GM23338 (cell line): Measurements from ENCODE around the gene SELE. TPM values are rescaled to one million over a fixed set of nuclear protein-coding genes. Genes with fewer than 3 reads are reported as not detected.

Experiments
- ATAC-seq: fragments of 200-7000 bp; cut with Tn5 transposase; 3 replicates; pipeline ENCODE4 v1.9.1; 2020
- DNase-seq: peaks from one replicate; pipeline ENCODE4 v3.0.0-alpha.2; 2015; ENCODE audit warnings: low spot score
- H2AFZ ChIP-seq: fragments of 200-600 bp; sonication (generic); 2 replicates; pipeline ENCODE4 v1.8.0; 2016; ENCODE audit warnings: antibody characterized with exemption, mild to moderate bottlenecking, moderate library complexity
- H3F3A ChIP-seq: fragments of 200-600 bp; sonication (generic); replicated peaks from 2 replicates; pipeline ENCODE4 v1.8.0; 2017; ENCODE audit warnings: antibody characterized with exemption, mixed run types, low read depth
- H3K27ac ChIP-seq: fragments of 200-600 bp; sonication (generic); 2 replicates; pipeline ENCODE4 v1.6.1; 2016; ENCODE audit warnings: low read depth
- H3K27me3 ChIP-seq: fragments of 200-600 bp; sonication (generic); 2 replicates; pipeline ENCODE4 v1.8.0; 2016; ENCODE audit warnings: mild to moderate bottlenecking, mixed run types, moderate library complexity; ENCODE audit not compliant: insufficient read depth
- H3K36me3 ChIP-seq: fragments of 200-600 bp; sonication (generic); 2 replicates; pipeline ENCODE4 v1.8.0; 2016; ENCODE audit warnings: mild to moderate bottlenecking; ENCODE audit not compliant: insufficient read depth
- H3K4me1 ChIP-seq: fragments of 200-600 bp; sonication (generic); 2 replicates; pipeline ENCODE4 v1.8.0; 2016; ENCODE audit warnings: mild to moderate bottlenecking, moderate library complexity; ENCODE audit not compliant: insufficient read depth
- H3K4me2 ChIP-seq: fragments of 200-600 bp; sonication (generic); 2 replicates; pipeline ENCODE4 v1.7.1; 2017; ENCODE audit warnings: mixed run types
- H3K4me3 ChIP-seq: fragments of 200-600 bp; sonication (generic); 2 replicates; pipeline ENCODE4 v1.6.1; 2016; ENCODE audit warnings: mixed run types
- H3K79me2 ChIP-seq: fragments of 200-600 bp; sonication (generic); replicated peaks from 2 replicates; pipeline ENCODE4 v1.8.0; 2017; ENCODE audit warnings: mild to moderate bottlenecking; ENCODE audit not compliant: insufficient read depth
- H3K9me2 ChIP-seq: fragments of 200-600 bp; sonication (generic); 2 replicates; pipeline ENCODE4 v1.8.0; 2017; ENCODE audit not compliant: insufficient read depth
- H4K20me1 ChIP-seq: fragments of 200-600 bp; sonication (generic); replicated peaks from 2 replicates; pipeline ENCODE4 v1.8.0; 2017; ENCODE audit warnings: mild to moderate bottlenecking; ENCODE audit not compliant: insufficient read depth
- H3K27ac Mint-ChIP-seq: 2 replicates; pipeline ENCODE4 v1.8.0; 2020; ENCODE audit warnings: inconsistent platforms, mild to moderate bottlenecking, moderate library complexity, mixed read lengths
- H3K27me3 Mint-ChIP-seq: 3 replicates; pipeline ENCODE4 v1.8.0; 2022; ENCODE audit warnings: low read depth, mild to moderate bottlenecking, moderate library complexity, mixed read lengths, inconsistent platforms; ENCODE audit not compliant: insufficient read depth, poor library complexity
- H3K36me3 Mint-ChIP-seq: 3 replicates; pipeline ENCODE4 v1.8.0; 2021; ENCODE audit warnings: low read depth, mild to moderate bottlenecking, inconsistent platforms, moderate library complexity, mixed read lengths
- H3K4me1 Mint-ChIP-seq: 3 replicates; pipeline ENCODE4 v1.8.0; 2020; ENCODE audit warnings: mild to moderate bottlenecking, inconsistent platforms, mixed read lengths
- H3K4me3 Mint-ChIP-seq: 3 replicates; pipeline ENCODE4 v1.8.0; 2021; ENCODE audit warnings: moderate library complexity, mild to moderate bottlenecking, inconsistent platforms, mixed read lengths
- H3K9me3 Mint-ChIP-seq: 3 replicates; pipeline ENCODE4 v1.8.0; 2020; ENCODE audit warnings: moderate library complexity, mild to moderate bottlenecking, inconsistent platforms, mixed read lengths
- ETS1 ChIP-seq: IDR thresholded peaks from 2 replicates; pipeline ENCODE4 v1.6.1; 2016; ENCODE audit warnings: antibody characterized with exemption
- EZH2 ChIP-seq: fragments of 200-600 bp; sonication (generic); IDR thresholded peaks from one replicate; pipeline ENCODE4 v1.8.0; 2017; ENCODE audit warnings: antibody characterized with exemption, mild to moderate bottlenecking, low read depth; ENCODE audit not compliant: unreplicated experiment
- JUNB ChIP-seq: IDR thresholded peaks from one replicate; pipeline ENCODE4 v1.6.1; 2016; ENCODE audit warnings: antibody characterized with exemption; ENCODE audit not compliant: unreplicated experiment
- NANOG ChIP-seq: IDR thresholded peaks from 2 replicates; pipeline ENCODE4 v1.6.1; 2016; ENCODE audit warnings: antibody characterized with exemption, borderline replicate concordance
- POLR2AphosphoS5 ChIP-seq: IDR thresholded peaks from 2 replicates; pipeline ENCODE4 v1.6.1; 2016; ENCODE audit warnings: antibody characterized with exemption, low read depth
- STAT1 ChIP-seq: IDR thresholded peaks from one replicate; pipeline ENCODE4 v1.6.1; 2016; ENCODE audit warnings: antibody characterized with exemption; ENCODE audit not compliant: unreplicated experiment
- ZNF114 ChIP-seq: fragments of 250-450 bp; sonication (Bioruptor Pico); IDR thresholded peaks from 2 replicates; pipeline ENCODE4 v1.5.0; 2020; ENCODE audit warnings: mild to moderate bottlenecking, moderate library complexity
- ZNF331 ChIP-seq: fragments of 250-450 bp; sonication (Bioruptor Pico); IDR thresholded peaks from 2 replicates; pipeline ENCODE4 v1.5.0; 2020; ENCODE audit warnings: low read depth, mild to moderate bottlenecking, moderate library complexity
- polyA plus RNA-seq: library from polyadenylated mRNA; unstranded; fragments of >200 nt; fragmentation: Nextera tagmentation; extraction: Ambion mirVana; gene quantifications from 2 replicates; pipeline ENCODE4 v1.2.1, GENCODE V29; 2016
- total RNA-seq: library from RNA; depleted of rRNA; stranded (reverse); fragments of >200 nt; shearing (Covaris generic); gene quantifications from 2 replicates; pipeline ENCODE4 v1.2.3, GENCODE V29; 2014
- TF ChIP-seq, protein P1 (sequence below), 2 experiments: fragments of 200-600 bp in 1 of 2; sonication (generic) in 1 of 2; conservative IDR thresholded peaks; 2 replicates each; pipeline versions ENCODE4 v1.5.1 to v1.6.1; 2016 to 2017; ENCODE audit warnings: antibody characterized with exemption in 2 of 2, low read depth in 2 of 2, mild to moderate bottlenecking in 2 of 2, moderate library complexity in 1 of 2
- TF ChIP-seq, protein P2 (sequence below): IDR thresholded peaks from one replicate; pipeline ENCODE4 v1.6.1; 2018; ENCODE audit warnings: antibody characterized with exemption; ENCODE audit not compliant: unreplicated experiment
- TF ChIP-seq, protein P3 (sequence below): fragments of 250-450 bp; sonication (Bioruptor Pico); IDR thresholded peaks from 2 replicates; pipeline ENCODE4 v1.5.0; 2020; ENCODE audit warnings: mild to moderate bottlenecking, moderate library complexity

Gene SELE
- total and polyA plus RNA-seq, 2 experiments from 2014 or later = not detected

DNA sequence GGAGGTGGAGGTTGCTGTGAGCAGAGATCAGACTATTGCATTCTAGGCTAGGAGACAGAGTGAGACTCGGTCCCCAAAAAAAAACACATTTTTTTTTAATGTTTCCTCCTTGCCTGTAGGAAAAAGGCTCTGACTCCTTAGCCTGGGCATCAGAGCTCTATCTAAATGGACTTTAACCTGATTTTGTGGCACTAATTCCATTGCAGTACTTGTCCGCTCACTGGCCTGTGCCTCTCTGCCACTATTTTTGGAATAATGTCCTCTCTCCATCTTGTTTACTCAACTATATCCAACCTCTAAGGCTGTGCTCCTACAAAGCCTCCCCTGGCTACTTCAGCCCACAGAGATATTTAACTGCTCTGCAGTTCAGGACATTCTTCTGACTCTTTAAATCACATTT, 34.3 kb upstream of the SELE start:
- Histone ChIP-seq H3K4me2 (no peak overlapping the region), H3K27ac (no peak overlapping the region), H3K27me3 (no peaks in the 10 kb centered on the region), H3K9me2 (no peaks in the 10 kb centered on the region), H3K79me2 (no peaks in the 10 kb centered on the region), H2AFZ (no peak overlapping the region), H3K36me3 (no peaks in the 10 kb centered on the region), H3K4me1 (no peaks in the 10 kb centered on the region), H3K4me3 (no peak overlapping the region), H4K20me1 (no peaks in the 10 kb centered on the region), H3F3A (no peaks in the 10 kb centered on the region)
- H3K9me3 Mint-ChIP-seq = no peaks in the 10 kb centered on the region
- no peak overlapping the region for H3K4me3 Mint-ChIP-seq
- TF ChIP-seq, protein P1, sequence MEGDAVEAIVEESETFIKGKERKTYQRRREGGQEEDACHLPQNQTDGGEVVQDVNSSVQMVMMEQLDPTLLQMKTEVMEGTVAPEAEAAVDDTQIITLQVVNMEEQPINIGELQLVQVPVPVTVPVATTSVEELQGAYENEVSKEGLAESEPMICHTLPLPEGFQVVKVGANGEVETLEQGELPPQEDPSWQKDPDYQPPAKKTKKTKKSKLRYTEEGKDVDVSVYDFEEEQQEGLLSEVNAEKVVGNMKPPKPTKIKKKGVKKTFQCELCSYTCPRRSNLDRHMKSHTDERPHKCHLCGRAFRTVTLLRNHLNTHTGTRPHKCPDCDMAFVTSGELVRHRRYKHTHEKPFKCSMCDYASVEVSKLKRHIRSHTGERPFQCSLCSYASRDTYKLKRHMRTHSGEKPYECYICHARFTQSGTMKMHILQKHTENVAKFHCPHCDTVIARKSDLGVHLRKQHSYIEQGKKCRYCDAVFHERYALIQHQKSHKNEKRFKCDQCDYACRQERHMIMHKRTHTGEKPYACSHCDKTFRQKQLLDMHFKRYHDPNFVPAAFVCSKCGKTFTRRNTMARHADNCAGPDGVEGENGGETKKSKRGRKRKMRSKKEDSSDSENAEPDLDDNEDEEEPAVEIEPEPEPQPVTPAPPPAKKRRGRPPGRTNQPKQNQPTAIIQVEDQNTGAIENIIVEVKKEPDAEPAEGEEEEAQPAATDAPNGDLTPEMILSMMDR (conservative IDR thresholded peaks at IDR 0.05; ENCODE audit: low read depth in 2 of 2) = no peak
- TF ChIP-seq ZNF114 = no peak
- TF ChIP-seq, protein P2, sequence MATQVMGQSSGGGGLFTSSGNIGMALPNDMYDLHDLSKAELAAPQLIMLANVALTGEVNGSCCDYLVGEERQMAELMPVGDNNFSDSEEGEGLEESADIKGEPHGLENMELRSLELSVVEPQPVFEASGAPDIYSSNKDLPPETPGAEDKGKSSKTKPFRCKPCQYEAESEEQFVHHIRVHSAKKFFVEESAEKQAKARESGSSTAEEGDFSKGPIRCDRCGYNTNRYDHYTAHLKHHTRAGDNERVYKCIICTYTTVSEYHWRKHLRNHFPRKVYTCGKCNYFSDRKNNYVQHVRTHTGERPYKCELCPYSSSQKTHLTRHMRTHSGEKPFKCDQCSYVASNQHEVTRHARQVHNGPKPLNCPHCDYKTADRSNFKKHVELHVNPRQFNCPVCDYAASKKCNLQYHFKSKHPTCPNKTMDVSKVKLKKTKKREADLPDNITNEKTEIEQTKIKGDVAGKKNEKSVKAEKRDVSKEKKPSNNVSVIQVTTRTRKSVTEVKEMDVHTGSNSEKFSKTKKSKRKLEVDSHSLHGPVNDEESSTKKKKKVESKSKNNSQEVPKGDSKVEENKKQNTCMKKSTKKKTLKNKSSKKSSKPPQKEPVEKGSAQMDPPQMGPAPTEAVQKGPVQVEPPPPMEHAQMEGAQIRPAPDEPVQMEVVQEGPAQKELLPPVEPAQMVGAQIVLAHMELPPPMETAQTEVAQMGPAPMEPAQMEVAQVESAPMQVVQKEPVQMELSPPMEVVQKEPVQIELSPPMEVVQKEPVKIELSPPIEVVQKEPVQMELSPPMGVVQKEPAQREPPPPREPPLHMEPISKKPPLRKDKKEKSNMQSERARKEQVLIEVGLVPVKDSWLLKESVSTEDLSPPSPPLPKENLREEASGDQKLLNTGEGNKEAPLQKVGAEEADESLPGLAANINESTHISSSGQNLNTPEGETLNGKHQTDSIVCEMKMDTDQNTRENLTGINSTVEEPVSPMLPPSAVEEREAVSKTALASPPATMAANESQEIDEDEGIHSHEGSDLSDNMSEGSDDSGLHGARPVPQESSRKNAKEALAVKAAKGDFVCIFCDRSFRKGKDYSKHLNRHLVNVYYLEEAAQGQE = no peak
- no peak for TF ChIP-seq STAT1
- TF ChIP-seq ZNF331 (CRISPR knock-in tag) = no peak
- no peak for TF ChIP-seq JUNB
- TF ChIP-seq EZH2 = no peak
- no peak for TF ChIP-seq ETS1
- TF ChIP-seq NANOG = no peak
- TF ChIP-seq POLR2AphosphoS5 = no peak
- TF ChIP-seq, protein P3, sequence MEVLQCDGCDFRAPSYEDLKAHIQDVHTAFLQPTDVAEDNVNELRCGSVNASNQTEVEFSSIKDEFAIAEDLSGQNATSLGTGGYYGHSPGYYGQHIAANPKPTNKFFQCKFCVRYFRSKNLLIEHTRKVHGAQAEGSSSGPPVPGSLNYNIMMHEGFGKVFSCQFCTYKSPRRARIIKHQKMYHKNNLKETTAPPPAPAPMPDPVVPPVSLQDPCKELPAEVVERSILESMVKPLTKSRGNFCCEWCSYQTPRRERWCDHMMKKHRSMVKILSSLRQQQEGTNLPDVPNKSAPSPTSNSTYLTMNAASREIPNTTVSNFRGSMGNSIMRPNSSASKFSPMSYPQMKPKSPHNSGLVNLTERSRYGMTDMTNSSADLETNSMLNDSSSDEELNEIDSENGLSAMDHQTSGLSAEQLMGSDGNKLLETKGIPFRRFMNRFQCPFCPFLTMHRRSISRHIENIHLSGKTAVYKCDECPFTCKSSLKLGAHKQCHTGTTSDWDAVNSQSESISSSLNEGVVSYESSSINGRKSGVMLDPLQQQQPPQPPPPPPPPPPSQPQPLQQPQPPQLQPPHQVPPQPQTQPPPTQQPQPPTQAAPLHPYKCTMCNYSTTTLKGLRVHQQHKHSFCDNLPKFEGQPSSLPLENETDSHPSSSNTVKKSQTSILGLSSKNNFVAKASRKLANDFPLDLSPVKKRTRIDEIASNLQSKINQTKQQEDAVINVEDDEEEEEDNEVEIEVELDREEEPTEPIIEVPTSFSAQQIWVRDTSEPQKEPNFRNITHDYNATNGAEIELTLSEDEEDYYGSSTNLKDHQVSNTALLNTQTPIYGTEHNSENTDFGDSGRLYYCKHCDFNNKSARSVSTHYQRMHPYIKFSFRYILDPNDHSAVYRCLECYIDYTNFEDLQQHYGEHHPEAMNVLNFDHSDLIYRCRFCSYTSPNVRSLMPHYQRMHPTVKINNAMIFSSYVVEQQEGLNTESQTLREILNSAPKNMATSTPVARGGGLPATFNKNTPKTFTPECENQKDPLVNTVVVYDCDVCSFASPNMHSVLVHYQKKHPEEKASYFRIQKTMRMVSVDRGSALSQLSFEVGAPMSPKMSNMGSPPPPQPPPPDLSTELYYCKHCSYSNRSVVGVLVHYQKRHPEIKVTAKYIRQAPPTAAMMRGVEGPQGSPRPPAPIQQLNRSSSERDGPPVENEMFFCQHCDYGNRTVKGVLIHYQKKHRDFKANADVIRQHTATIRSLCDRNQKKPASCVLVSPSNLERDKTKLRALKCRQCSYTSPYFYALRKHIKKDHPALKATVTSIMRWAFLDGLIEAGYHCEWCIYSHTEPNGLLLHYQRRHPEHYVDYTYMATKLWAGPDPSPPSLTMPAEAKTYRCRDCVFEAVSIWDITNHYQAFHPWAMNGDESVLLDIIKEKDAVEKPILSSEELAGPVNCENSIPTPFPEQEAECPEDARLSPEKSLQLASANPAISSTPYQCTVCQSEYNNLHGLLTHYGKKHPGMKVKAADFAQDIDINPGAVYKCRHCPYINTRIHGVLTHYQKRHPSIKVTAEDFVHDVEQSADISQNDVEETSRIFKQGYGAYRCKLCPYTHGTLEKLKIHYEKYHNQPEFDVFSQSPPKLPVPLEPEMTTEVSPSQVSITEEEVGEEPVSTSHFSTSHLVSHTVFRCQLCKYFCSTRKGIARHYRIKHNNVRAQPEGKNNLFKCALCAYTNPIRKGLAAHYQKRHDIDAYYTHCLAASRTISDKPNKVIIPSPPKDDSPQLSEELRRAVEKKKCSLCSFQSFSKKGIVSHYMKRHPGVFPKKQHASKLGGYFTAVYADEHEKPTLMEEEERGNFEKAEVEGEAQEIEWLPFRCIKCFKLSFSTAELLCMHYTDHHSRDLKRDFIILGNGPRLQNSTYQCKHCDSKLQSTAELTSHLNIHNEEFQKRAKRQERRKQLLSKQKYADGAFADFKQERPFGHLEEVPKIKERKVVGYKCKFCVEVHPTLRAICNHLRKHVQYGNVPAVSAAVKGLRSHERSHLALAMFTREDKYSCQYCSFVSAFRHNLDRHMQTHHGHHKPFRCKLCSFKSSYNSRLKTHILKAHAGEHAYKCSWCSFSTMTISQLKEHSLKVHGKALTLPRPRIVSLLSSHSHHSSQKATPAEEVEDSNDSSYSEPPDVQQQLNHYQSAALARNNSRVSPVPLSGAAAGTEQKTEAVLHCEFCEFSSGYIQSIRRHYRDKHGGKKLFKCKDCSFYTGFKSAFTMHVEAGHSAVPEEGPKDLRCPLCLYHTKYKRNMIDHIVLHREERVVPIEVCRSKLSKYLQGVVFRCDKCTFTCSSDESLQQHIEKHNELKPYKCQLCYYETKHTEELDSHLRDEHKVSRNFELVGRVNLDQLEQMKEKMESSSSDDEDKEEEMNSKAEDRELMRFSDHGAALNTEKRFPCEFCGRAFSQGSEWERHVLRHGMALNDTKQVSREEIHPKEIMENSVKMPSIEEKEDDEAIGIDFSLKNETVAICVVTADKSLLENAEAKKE (CRISPR knock-in tag) = no peak
- no peak overlapping the region for H3K27ac Mint-ChIP-seq
- ATAC-seq = no peak
- no peak for DNase-seq
- H3K4me1 Mint-ChIP-seq = peaks cover 2% of the 10 kb centered on the region; the same call in 2 of the 3 replicates
- no peaks in the 10 kb centered on the region for H3K27me3 Mint-ChIP-seq
- H3K36me3 Mint-ChIP-seq = no peaks in the 10 kb centered on the region
